Endothelial cell of umbilical vein (primary cell): Measurements from ENCODE around the gene HMG20A.

Experiments used
- EZH2 ChIP-seq: IDR thresholded peaks from 2 replicates; pipeline ENCODE4 v1.6.1; 2012; ENCODE audit warnings: borderline replicate concordance, low read depth, mild to moderate bottlenecking, moderate library complexity, low read length, inconsistent platforms; ENCODE audit not compliant: severe bottlenecking
- POLR2A ChIP-seq: IDR thresholded peaks from 2 replicates; pipeline ENCODE4 v1.6.1; 2012; ENCODE audit warnings: low read depth, mild to moderate bottlenecking, control low read depth, low read length
- TF ChIP-seq, protein P1 (sequence below), 2 donors: IDR thresholded peaks; 1 replicate in 1 of 2; 2 replicates in 1 of 2; pipeline ENCODE4 v1.5.1; 2011; ENCODE audit warnings: low read length in 2 of 2, mild to moderate bottlenecking in 2 of 2, moderate library complexity in 2 of 2, control low read depth in 1 of 2, inconsistent platforms in 1 of 2, low read depth in 1 of 2; ENCODE audit not compliant: insufficient read depth in 1 of 2; ENCODE audit errors: extremely low read depth in 1 of 2

DNA sequence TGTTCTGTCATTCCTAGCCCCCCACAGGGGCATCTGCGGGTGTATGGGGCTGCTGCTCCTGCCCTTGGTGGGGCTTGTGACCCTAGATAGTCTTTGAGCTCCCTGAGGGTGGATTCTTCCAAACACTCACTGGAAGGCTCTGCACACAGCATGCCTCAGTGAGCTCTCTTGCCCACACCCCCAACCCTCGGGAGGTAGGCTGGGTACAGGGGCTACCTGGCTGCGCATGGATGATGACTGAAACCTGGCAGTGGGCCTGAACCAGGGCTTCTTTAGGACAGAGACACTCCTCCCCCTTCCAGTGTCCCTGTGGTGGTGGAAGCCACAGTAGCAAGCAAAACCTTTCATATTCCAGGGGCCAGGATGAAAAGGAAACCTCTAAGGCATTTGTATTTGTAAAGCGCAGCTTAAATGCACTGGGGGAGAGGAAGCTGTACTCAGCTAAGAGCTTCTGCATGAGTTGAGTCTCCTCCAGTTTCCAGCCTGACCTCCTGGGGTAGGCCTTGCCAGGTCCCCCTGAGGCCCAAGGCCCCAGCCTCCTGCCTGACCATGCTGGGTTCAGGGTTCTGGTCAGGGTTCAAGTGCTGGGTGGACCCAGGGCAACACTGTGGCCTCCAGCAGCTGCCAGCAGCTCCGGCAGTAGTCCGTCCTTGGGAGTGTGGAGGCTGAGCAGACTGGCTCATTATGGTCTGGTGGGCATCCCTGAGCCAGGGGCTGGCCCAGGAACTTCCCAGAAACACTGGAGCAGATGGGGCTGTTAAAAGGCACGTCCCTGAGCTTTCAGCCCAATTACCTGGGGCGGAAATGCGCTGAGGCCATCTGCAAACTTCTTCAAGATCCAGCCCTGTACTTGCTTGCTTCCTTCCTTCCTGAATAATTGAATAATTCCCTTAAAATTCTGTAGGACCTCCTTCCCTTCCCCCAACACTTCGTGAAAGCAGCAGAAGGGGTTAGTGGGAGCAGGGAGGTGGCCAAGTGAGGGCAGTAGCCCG is 89.7 kb downstream of the HMG20A start:
- TF ChIP-seq POLR2A (no peak), EZH2 (no peak)
- TF ChIP-seq, protein P1, sequence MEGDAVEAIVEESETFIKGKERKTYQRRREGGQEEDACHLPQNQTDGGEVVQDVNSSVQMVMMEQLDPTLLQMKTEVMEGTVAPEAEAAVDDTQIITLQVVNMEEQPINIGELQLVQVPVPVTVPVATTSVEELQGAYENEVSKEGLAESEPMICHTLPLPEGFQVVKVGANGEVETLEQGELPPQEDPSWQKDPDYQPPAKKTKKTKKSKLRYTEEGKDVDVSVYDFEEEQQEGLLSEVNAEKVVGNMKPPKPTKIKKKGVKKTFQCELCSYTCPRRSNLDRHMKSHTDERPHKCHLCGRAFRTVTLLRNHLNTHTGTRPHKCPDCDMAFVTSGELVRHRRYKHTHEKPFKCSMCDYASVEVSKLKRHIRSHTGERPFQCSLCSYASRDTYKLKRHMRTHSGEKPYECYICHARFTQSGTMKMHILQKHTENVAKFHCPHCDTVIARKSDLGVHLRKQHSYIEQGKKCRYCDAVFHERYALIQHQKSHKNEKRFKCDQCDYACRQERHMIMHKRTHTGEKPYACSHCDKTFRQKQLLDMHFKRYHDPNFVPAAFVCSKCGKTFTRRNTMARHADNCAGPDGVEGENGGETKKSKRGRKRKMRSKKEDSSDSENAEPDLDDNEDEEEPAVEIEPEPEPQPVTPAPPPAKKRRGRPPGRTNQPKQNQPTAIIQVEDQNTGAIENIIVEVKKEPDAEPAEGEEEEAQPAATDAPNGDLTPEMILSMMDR (IDR thresholded peaks at IDR 0.05; ENCODE audit: extremely low read depth in 1 of 2, insufficient read depth in 1 of 2, low read depth in 1 of 2, low read length in 2 of 2) = no peak
